GM23338 (cell line): Measurements from ENCODE around the gene CDR2. TPM values are rescaled to one million over a fixed set of nuclear protein-coding genes. Genes with fewer than 3 reads are reported as not detected.

ENCODE experiments used
- ATAC-seq: fragments of 200-7000 bp; cut with Tn5 transposase; 3 replicates; pipeline ENCODE4 v1.9.1; 2020
- DNase-seq: peaks from one replicate; pipeline ENCODE4 v3.0.0-alpha.2; 2015; ENCODE audit warnings: low spot score
- H2AFZ ChIP-seq: fragments of 200-600 bp; sonication (generic); 2 replicates; pipeline ENCODE4 v1.8.0; 2016; ENCODE audit warnings: antibody characterized with exemption, mild to moderate bottlenecking, moderate library complexity
- H3F3A ChIP-seq: fragments of 200-600 bp; sonication (generic); replicated peaks from 2 replicates; pipeline ENCODE4 v1.8.0; 2017; ENCODE audit warnings: antibody characterized with exemption, mixed run types, low read depth
- H3K27ac ChIP-seq: fragments of 200-600 bp; sonication (generic); 2 replicates; pipeline ENCODE4 v1.6.1; 2016; ENCODE audit warnings: low read depth
- H3K27me3 ChIP-seq: fragments of 200-600 bp; sonication (generic); 2 replicates; pipeline ENCODE4 v1.8.0; 2016; ENCODE audit warnings: mild to moderate bottlenecking, mixed run types, moderate library complexity; ENCODE audit not compliant: insufficient read depth
- H3K36me3 ChIP-seq: fragments of 200-600 bp; sonication (generic); 2 replicates; pipeline ENCODE4 v1.8.0; 2016; ENCODE audit warnings: mild to moderate bottlenecking; ENCODE audit not compliant: insufficient read depth
- H3K4me1 ChIP-seq: fragments of 200-600 bp; sonication (generic); 2 replicates; pipeline ENCODE4 v1.8.0; 2016; ENCODE audit warnings: mild to moderate bottlenecking, moderate library complexity; ENCODE audit not compliant: insufficient read depth
- H3K4me2 ChIP-seq: fragments of 200-600 bp; sonication (generic); 2 replicates; pipeline ENCODE4 v1.7.1; 2017; ENCODE audit warnings: mixed run types
- H3K4me3 ChIP-seq: fragments of 200-600 bp; sonication (generic); 2 replicates; pipeline ENCODE4 v1.6.1; 2016; ENCODE audit warnings: mixed run types
- H3K79me2 ChIP-seq: fragments of 200-600 bp; sonication (generic); replicated peaks from 2 replicates; pipeline ENCODE4 v1.8.0; 2017; ENCODE audit warnings: mild to moderate bottlenecking; ENCODE audit not compliant: insufficient read depth
- H3K9me2 ChIP-seq: fragments of 200-600 bp; sonication (generic); 2 replicates; pipeline ENCODE4 v1.8.0; 2017; ENCODE audit not compliant: insufficient read depth
- H4K20me1 ChIP-seq: fragments of 200-600 bp; sonication (generic); replicated peaks from 2 replicates; pipeline ENCODE4 v1.8.0; 2017; ENCODE audit warnings: mild to moderate bottlenecking; ENCODE audit not compliant: insufficient read depth
- H3K27ac Mint-ChIP-seq: 2 replicates; pipeline ENCODE4 v1.8.0; 2020; ENCODE audit warnings: inconsistent platforms, mild to moderate bottlenecking, moderate library complexity, mixed read lengths
- H3K27me3 Mint-ChIP-seq: 3 replicates; pipeline ENCODE4 v1.8.0; 2022; ENCODE audit warnings: low read depth, mild to moderate bottlenecking, moderate library complexity, mixed read lengths, inconsistent platforms; ENCODE audit not compliant: insufficient read depth, poor library complexity
- H3K36me3 Mint-ChIP-seq: 3 replicates; pipeline ENCODE4 v1.8.0; 2021; ENCODE audit warnings: low read depth, mild to moderate bottlenecking, inconsistent platforms, moderate library complexity, mixed read lengths
- H3K4me1 Mint-ChIP-seq: 3 replicates; pipeline ENCODE4 v1.8.0; 2020; ENCODE audit warnings: mild to moderate bottlenecking, inconsistent platforms, mixed read lengths
- H3K4me3 Mint-ChIP-seq: 3 replicates; pipeline ENCODE4 v1.8.0; 2021; ENCODE audit warnings: moderate library complexity, mild to moderate bottlenecking, inconsistent platforms, mixed read lengths
- H3K9me3 Mint-ChIP-seq: 3 replicates; pipeline ENCODE4 v1.8.0; 2020; ENCODE audit warnings: moderate library complexity, mild to moderate bottlenecking, inconsistent platforms, mixed read lengths
- CREB1 ChIP-seq: fragments of 250-450 bp; sonication (Bioruptor Pico); IDR thresholded peaks from 2 replicates; pipeline ENCODE4 v1.5.0; 2020; ENCODE audit warnings: low read depth, mild to moderate bottlenecking, moderate library complexity
- CTCF ChIP-seq, 2 experiments: fragments of 200-600 bp in 1 of 2; sonication (generic) in 1 of 2; conservative IDR thresholded peaks; 2 replicates each; pipeline versions ENCODE4 v1.5.1 to v1.6.1; 2016 to 2017; ENCODE audit warnings: antibody characterized with exemption in 2 of 2, low read depth in 2 of 2, mild to moderate bottlenecking in 2 of 2, moderate library complexity in 1 of 2
- EZH2 ChIP-seq: fragments of 200-600 bp; sonication (generic); IDR thresholded peaks from one replicate; pipeline ENCODE4 v1.8.0; 2017; ENCODE audit warnings: antibody characterized with exemption, mild to moderate bottlenecking, low read depth; ENCODE audit not compliant: unreplicated experiment
- EZH2phosphoT487 ChIP-seq: fragments of 200-600 bp; sonication (generic); IDR thresholded peaks from one replicate; pipeline ENCODE4 v1.8.1; 2018; ENCODE audit warnings: antibody characterized with exemption; ENCODE audit not compliant: unreplicated experiment
- JUNB ChIP-seq: IDR thresholded peaks from one replicate; pipeline ENCODE4 v1.6.1; 2016; ENCODE audit warnings: antibody characterized with exemption; ENCODE audit not compliant: unreplicated experiment
- NANOG ChIP-seq: IDR thresholded peaks from 2 replicates; pipeline ENCODE4 v1.6.1; 2016; ENCODE audit warnings: antibody characterized with exemption, borderline replicate concordance
- REST ChIP-seq: IDR thresholded peaks from one replicate; pipeline ENCODE4 v1.6.1; 2018; ENCODE audit warnings: antibody characterized with exemption; ENCODE audit not compliant: unreplicated experiment
- STAT1 ChIP-seq: IDR thresholded peaks from one replicate; pipeline ENCODE4 v1.6.1; 2016; ENCODE audit warnings: antibody characterized with exemption; ENCODE audit not compliant: unreplicated experiment
- ZNF331 ChIP-seq: fragments of 250-450 bp; sonication (Bioruptor Pico); IDR thresholded peaks from 2 replicates; pipeline ENCODE4 v1.5.0; 2020; ENCODE audit warnings: low read depth, mild to moderate bottlenecking, moderate library complexity
- ZNF462 ChIP-seq: fragments of 250-450 bp; sonication (Bioruptor Pico); IDR thresholded peaks from 2 replicates; pipeline ENCODE4 v1.5.0; 2020; ENCODE audit warnings: mild to moderate bottlenecking, moderate library complexity
- polyA plus RNA-seq: library from polyadenylated mRNA; unstranded; fragments of >200 nt; fragmentation: Nextera tagmentation; extraction: Ambion mirVana; gene quantifications from 2 replicates; pipeline ENCODE4 v1.2.1, GENCODE V29; 2016
- total RNA-seq: library from RNA; depleted of rRNA; stranded (reverse); fragments of >200 nt; shearing (Covaris generic); gene quantifications from 2 replicates; pipeline ENCODE4 v1.2.3, GENCODE V29; 2014

The CDR2 gene
- total and polyA plus RNA-seq, 2 experiments from 2014 or later = 17.7 to 39.3 TPM

- TF ChIP-seq ZNF462 (CRISPR knock-in tag) = no peak
- no peak for TF ChIP-seq JUNB
These were observed 49.3 kb upstream of the CDR2 start (continued) for GRCh38 chr16:22423716-22424115.

- H3K4me3 Mint-ChIP-seq = no peak overlapping the region
- no peaks in the 10 kb centered on the region for H3K9me3 Mint-ChIP-seq
- H3K4me1 ChIP-seq = no peaks in the 10 kb centered on the region
- H3K27ac Mint-ChIP-seq = no peak overlapping the region
- H3K36me3 Mint-ChIP-seq = peaks cover 24% of the 10 kb centered on the region
- H3K27me3 ChIP-seq = no peaks in the 10 kb centered on the region
- no peak for ATAC-seq
- H4K20me1 ChIP-seq = 0 out of 2 replicates have a peak, but pooled peaks cover 2% of the 10 kb centered on the region
- 0 out of 2 replicates have a peak, but pooled peaks cover 5% of the 10 kb centered on the region for H3F3A ChIP-seq
- H3K4me1 Mint-ChIP-seq = no peaks in the 10 kb centered on the region; the same call in 2 of the 3 replicates
- no peak overlapping the region for H3K4me3 ChIP-seq
- H3K9me2 ChIP-seq = no peaks in the 10 kb centered on the region
- no peak overlapping the region for H3K4me2 ChIP-seq
- no peak for DNase-seq
- H3K36me3 ChIP-seq = no peaks in the 10 kb centered on the region
- H3K27me3 Mint-ChIP-seq = peaks cover 2% of the 10 kb centered on the region
- H3K27ac ChIP-seq = no peak overlapping the region
- no peak overlapping the region for H2AFZ ChIP-seq
- no peaks in the 10 kb centered on the region for H3K79me2 ChIP-seq
- TF ChIP-seq CREB1 (CRISPR knock-in tag) = no peak
- TF ChIP-seq JUNB = no peak
- no peak for TF ChIP-seq EZH2phosphoT487
- TF ChIP-seq REST = no peak
- TF ChIP-seq EZH2 = no peak
- TF ChIP-seq CTCF (conservative IDR thresholded peaks at IDR 0.05; ENCODE audit: low read depth in 2 of 2) = no peak
- TF ChIP-seq ZNF331 (CRISPR knock-in tag) = no peak
- no peak for TF ChIP-seq NANOG
- no peak for TF ChIP-seq STAT1
These were observed 46.7 kb upstream of the CDR2 start for GRCh38 chr16:22421136-22421535.
